ENCODE data around the gene CTIF. TPM values are rescaled to one million over a fixed set of nuclear protein-coding genes. Genes with fewer than 3 reads are reported as not detected.

Gene CTIF
- total RNA-seq, 4 donors from 2014 or later = 29.0 to 61.5 (median 37.7) TPM

DNA sequence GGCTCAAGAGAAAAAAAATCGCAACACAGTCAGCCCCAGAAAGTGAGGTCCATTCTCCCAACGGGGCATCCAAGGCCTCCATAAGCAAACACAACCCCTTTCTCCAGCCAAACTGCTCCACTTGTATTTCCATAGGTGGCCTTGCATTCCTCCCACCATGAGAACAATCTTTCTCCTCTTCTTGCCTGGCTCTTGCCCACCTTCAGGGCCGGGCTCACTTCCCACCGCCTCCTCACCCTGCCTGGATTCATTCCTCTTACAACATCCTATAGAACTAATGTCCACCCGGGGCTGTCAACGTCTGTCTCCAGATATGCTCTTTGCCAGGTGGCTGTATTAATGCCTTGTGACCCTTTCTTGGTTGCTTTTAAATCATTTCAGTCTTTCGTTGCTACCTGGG is 287.4 kb downstream of the CTIF start:
- H3K27ac ChIP-seq = no peak overlapping the region
- no peak overlapping the region for H3K4me3 ChIP-seq
- no peaks in the 10 kb centered on the region for H3K27me3 ChIP-seq
- WGBS = 92% methylated on average over 7 of the region's 7 CpGs
- no peaks in the 10 kb centered on the region for H3K9me3 ChIP-seq
- H3K36me3 ChIP-seq = no peaks in the 10 kb centered on the region
- peak in 1 of 2 donors; percentile 35 for DNase-seq (ENCODE audit: low spot score in 2 of 2)
- TF ChIP-seq EP300 (IDR thresholded peaks at IDR 0.05) (no peak), POLR2A (IDR thresholded peaks at IDR 0.05) (no peak), POLR2AphosphoS5 (IDR thresholded peaks at IDR 0.05) (no peak)
- TF ChIP-seq, protein P1, sequence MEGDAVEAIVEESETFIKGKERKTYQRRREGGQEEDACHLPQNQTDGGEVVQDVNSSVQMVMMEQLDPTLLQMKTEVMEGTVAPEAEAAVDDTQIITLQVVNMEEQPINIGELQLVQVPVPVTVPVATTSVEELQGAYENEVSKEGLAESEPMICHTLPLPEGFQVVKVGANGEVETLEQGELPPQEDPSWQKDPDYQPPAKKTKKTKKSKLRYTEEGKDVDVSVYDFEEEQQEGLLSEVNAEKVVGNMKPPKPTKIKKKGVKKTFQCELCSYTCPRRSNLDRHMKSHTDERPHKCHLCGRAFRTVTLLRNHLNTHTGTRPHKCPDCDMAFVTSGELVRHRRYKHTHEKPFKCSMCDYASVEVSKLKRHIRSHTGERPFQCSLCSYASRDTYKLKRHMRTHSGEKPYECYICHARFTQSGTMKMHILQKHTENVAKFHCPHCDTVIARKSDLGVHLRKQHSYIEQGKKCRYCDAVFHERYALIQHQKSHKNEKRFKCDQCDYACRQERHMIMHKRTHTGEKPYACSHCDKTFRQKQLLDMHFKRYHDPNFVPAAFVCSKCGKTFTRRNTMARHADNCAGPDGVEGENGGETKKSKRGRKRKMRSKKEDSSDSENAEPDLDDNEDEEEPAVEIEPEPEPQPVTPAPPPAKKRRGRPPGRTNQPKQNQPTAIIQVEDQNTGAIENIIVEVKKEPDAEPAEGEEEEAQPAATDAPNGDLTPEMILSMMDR (IDR thresholded peaks at IDR 0.05) = no peak
- peaks cover 24% of the 10 kb centered on the region for H3K4me1 ChIP-seq

DNA sequence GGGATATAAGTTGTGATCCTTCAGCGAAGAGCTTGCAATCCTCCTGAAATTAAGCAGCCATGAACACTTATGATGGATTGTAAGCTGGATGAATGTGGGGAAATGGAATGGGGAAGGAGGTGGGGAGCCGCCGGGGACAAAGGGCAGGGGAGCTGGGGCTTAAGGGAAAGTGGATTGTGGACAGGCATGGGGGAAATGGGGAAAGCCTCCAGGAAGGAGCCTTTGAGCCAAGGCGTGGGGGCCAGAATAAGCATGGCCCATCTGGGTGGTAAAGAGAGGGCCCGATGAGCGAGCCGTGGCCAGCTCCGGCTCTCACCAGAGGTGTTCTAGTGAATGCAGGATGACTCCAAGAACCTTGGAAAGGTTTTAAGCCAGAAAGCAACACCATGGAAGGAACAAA is 288.0 kb downstream of the CTIF start:
- H3K36me3 ChIP-seq = no peaks in the 10 kb centered on the region
- H3K4me3 ChIP-seq = no peak overlapping the region
- no peaks in the 10 kb centered on the region for H3K9me3 ChIP-seq
- H3K4me1 ChIP-seq = peaks cover 24% of the 10 kb centered on the region
- no peak for TF ChIP-seq EP300 (IDR thresholded peaks at IDR 0.05)
- TF ChIP-seq POLR2AphosphoS5 (IDR thresholded peaks at IDR 0.05) = no peak
- no peak for TF ChIP-seq POLR2A (IDR thresholded peaks at IDR 0.05)
- TF ChIP-seq, protein P1 (IDR thresholded peaks at IDR 0.05) = no peak
- no peaks in the 10 kb centered on the region for H3K27me3 ChIP-seq
- DNase-seq (ENCODE audit: low spot score in 2 of 2) = peak in 1 of 2 donors; percentile 38
- no peak overlapping the region for H3K27ac ChIP-seq
- WGBS = 97% methylated on average over 8 of the region's 8 CpGs

DNA sequence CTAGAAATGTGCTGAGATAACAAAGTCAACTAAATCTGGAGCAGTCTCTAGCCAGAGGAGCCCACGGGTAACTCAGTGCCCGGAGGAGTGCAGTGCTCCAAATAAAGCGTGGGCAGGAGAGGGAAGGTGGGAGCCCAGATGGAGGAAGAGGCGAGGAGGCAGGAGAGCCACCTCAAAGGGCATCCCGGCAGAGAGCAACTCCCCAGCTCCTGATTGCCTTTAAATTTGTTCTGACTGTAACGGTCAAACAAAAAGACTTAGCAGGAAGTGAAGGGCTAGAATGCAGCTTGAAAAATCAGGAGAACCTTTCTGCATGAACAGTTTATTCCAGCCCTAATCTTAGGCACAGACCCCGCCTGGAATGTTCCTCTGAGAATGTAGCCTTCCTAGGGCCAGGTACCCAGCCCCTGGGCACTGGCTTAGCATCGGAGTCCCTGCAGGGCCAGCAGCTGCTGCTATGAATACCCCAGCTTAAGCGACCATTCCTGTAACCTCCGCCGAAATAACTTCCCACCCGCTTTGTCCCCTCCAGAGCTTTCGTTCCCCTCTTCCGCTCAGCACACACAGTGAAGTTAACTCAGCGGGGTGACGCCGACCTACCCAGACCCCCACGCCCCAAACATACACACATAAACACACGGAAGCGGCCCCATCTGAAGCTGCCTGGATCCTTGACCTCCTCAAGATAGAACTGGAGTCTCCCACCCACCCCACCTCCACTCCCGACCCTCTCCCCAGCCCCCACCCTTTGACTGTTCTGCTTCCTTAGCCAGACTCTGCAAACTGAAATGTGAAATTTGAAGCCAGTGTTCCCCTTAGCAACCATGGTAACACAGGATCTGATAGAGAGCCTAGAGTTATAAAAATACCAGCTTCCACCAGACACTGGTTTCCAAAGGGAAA is 288.7 kb downstream of the CTIF start:
- Histone ChIP-seq H3K27ac (no peak overlapping the region), H3K4me3 (no peak overlapping the region), H3K27me3 (no peaks in the 10 kb centered on the region), H3K36me3 (no peaks in the 10 kb centered on the region), H3K9me3 (no peaks in the 10 kb centered on the region), H3K4me1 (peaks cover 28% of the 10 kb centered on the region)
- no peak for TF ChIP-seq POLR2AphosphoS5 (IDR thresholded peaks at IDR 0.05)
- no peak for TF ChIP-seq EP300 (IDR thresholded peaks at IDR 0.05)
- no peak for TF ChIP-seq POLR2A (IDR thresholded peaks at IDR 0.05)
- TF ChIP-seq, protein P1 (IDR thresholded peaks at IDR 0.05) = no peak
- 63% methylated on average over 20 of the region's 21 CpGs for WGBS
- peak in 1 of 2 donors; percentile 77 for DNase-seq (ENCODE audit: low spot score in 2 of 2)

DNA sequence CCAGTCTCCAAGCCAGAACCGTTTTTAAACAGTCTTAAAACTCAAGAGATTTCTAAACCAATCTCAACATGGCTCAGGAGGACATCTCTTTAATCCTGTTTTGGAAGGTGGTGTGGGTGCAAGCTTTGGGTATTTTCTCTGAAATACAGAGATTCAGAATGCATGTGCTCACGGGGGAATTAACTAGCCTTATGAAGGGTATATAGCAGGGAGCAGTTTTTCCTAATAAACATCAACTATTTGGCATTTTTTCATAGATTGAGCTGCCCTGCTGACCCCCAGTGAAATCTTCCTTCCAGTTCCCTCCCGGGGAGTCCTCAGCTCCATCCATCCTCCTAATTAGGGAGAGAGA is 289.3 kb downstream of the CTIF start:
- Histone ChIP-seq H3K27me3 (no peaks in the 10 kb centered on the region), H3K27ac (no peak overlapping the region), H3K4me3 (no peak overlapping the region), H3K9me3 (no peaks in the 10 kb centered on the region), H3K36me3 (no peaks in the 10 kb centered on the region), H3K4me1 (peaks cover 34% of the 10 kb centered on the region)
- TF ChIP-seq POLR2AphosphoS5 (IDR thresholded peaks at IDR 0.05) (no peak), POLR2A (IDR thresholded peaks at IDR 0.05) (no peak), EP300 (IDR thresholded peaks at IDR 0.05) (no peak)
- TF ChIP-seq, protein P1 (IDR thresholded peaks at IDR 0.05) = no peak
- WGBS = 49% methylated on average over 3 of the region's 3 CpGs
- peak in 1 of 2 donors; percentile 11 for DNase-seq (ENCODE audit: low spot score in 2 of 2)

DNA sequence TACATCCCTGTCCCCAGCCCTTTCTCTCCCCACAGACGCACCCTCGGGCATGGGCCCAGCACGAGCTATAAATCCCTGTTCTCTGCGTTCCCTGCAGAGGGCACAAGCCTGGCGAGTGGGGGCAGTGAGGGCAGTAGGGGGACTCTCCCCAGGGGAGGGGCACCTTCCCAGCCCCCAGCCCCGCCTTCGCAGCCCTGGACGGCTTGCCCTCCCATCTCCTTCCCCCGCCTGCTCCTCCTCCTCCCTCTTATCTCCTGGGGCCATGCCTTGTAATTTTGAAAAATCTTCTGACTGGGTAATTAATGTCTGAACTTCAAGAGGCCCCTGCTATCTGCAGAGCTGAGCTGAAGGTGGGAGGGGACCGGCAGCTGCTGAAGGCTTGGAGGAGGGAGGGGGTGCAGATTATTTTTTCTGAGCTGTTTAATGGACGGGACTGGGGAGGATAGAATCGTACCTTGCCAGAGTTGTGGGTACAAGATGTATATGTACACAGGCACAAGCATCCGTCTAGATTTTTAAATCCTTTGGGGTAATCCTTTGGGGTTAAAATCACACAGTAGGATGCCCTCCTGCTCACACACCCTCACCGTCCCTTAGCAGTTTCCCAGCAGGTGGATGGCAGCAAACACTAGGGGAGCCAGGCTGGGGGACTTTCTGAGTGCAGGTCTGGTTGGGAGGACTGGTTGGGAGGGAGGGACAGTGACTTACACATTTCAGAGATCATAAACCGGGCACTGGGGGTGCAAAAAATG is 290.0 kb downstream of the CTIF start:
- Histone ChIP-seq H3K4me3 (no peak overlapping the region), H3K36me3 (no peaks in the 10 kb centered on the region), H3K4me1 (peaks cover 41% of the 10 kb centered on the region), H3K27me3 (no peaks in the 10 kb centered on the region), H3K27ac (no peak overlapping the region), H3K9me3 (no peaks in the 10 kb centered on the region)
- peak in 1 of 2 donors; percentile 75 for DNase-seq (ENCODE audit: low spot score in 2 of 2)
- TF ChIP-seq EP300 (IDR thresholded peaks at IDR 0.05) (no peak), POLR2A (IDR thresholded peaks at IDR 0.05) (no peak)
- TF ChIP-seq, protein P1 (IDR thresholded peaks at IDR 0.05) = no peak
- WGBS = 67% methylated on average over 15 of the region's 15 CpGs
